ENCODE data around the gene TMEM183A. TPM values are rescaled to one million over a fixed set of nuclear protein-coding genes. Genes with fewer than 3 reads are reported as not detected.
A peak's percentile ranks its signal among the peaks of the same experiment; 100 is the strongest.

TMEM183A gene
- total RNA-seq, 1 donor, result 74.1 TPM

DNA sequence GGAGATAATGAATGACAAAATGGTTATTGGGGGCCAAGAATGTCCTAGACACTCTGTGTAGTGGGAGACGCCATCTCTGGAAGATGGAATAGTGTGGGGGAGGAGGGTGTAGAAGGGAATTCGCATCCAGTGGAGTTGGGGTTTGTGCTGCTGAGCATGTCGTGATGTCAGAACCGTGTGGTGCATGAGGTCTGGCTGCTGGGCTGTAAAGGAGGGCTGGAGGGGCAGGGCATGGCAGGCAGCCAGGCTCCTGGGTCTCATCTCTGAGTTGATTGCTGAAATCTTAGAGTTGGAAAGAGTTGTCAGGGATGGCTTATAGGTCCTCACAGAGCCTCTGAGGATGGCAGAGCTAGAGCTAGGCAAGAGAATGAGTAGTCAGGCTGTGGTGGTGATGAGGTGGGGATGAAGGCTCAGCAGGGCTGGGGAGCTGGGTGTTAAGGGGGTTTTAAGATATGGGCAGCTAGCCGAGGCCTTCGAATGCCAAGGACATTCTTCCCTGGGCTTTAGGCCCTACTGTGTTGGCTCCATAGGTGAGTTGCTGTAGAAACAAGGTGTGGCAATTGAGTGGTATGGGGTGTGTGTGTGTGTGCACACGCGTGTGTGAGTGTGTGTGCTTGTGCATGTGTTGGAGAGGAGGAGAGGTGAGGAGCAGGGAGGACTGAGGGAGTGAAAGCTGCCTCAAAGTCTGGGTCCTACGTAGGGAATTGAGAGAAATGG is 21.1 kb downstream of the TMEM183A start:
- DNase-seq (ENCODE audit: low read depth in 2 of 3, low spot score in 2 of 3), result no peak

GRCh38 chr1:203028784-203029553 is 21.8 kb downstream of the TMEM183A start:
- no peak for DNase-seq (ENCODE audit: low read depth in 2 of 3, low spot score in 2 of 3)

- no peak for DNase-seq (ENCODE audit: low read depth in 2 of 3, low spot score in 2 of 3)
These were observed 24.3 kb downstream of the TMEM183A start for GRCh38 chr1:203031467-203031866.

GRCh38 chr1:203033287-203033686 is 26.1 kb downstream of the TMEM183A start:
- no peak for DNase-seq (ENCODE audit: low read depth in 2 of 3, low spot score in 2 of 3)

DNA sequence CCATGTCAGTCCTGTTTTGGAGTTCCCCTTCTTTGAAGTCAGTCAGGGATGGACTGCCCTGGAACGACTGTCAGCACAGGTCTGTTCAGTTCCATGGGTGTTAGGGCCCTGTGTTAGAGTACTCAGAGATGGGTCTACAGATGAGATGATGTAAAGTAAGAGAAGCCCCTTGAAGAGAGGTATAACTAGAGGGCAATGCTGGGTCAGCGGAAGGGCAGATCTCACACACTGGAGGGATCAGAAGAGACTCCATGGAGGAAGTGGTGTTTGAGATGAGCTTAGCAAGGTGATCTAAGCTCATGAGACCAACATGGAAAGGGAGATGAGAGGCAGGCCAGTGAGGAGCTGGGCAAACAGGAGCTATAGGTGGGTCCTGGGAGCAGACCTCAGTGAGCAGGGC is 26.7 kb downstream of the TMEM183A start:
- DNase-seq (ENCODE audit: low read depth in 2 of 3, low spot score in 2 of 3), result no peak

GRCh38 chr1:203034422-203035110 is 27.4 kb downstream of the TMEM183A start:
- no peak for DNase-seq (ENCODE audit: low read depth in 2 of 3, low spot score in 2 of 3)

DNA sequence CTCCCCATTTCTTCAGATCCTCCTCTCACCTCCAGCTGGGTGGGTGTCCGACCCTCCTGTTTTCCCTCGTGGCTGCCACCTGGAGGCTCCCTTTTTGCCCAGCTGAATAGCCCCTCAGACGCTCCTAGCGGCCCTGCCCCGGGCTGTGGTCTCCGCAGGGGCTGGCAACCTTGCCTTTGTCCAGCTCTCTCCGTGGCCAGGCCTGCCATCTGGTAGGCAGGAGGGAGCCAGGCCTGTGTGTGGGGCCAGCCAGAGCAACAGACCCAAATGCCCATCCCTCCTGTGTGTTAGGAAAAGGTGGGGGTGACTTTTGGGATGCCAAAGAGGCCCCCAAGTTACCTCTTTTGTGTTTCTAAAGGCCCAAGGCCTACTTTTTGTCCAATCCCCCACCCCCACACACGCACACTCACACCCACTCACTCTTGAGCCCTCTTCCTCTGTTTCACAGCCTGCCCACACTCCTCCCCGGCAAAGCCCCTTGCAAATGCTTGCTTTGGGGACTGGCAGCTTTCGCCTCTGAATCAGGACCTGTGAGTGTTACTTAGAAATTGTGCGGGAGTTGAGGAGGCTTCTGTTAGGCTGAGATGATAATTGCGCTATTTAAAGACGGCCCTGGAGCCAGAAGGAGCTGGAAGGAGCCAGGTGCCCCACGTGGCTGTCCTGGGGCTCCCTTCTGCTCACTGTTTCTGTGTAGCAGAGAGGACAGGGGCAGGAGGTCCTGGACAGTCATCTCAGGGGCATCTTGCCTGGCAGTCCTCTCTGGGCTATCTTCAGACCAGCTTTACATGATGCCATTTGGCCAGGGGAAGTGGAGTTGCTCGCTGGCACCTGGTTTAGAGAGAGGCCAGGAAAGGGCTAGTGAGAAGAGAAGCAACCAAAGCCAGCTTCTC is 28.2 kb downstream of the TMEM183A start:
- no peak for DNase-seq (ENCODE audit: low read depth in 2 of 3, low spot score in 2 of 3)

GRCh38 chr1:203036135-203036534 is 29.0 kb downstream of the TMEM183A start:
- DNase-seq (ENCODE audit: low read depth in 2 of 3, low spot score in 2 of 3), result no peak

GRCh38 chr1:203036537-203036936 is 29.4 kb downstream of the TMEM183A start:
- DNase-seq (ENCODE audit: low read depth in 2 of 3, low spot score in 2 of 3), result no peak

DNA sequence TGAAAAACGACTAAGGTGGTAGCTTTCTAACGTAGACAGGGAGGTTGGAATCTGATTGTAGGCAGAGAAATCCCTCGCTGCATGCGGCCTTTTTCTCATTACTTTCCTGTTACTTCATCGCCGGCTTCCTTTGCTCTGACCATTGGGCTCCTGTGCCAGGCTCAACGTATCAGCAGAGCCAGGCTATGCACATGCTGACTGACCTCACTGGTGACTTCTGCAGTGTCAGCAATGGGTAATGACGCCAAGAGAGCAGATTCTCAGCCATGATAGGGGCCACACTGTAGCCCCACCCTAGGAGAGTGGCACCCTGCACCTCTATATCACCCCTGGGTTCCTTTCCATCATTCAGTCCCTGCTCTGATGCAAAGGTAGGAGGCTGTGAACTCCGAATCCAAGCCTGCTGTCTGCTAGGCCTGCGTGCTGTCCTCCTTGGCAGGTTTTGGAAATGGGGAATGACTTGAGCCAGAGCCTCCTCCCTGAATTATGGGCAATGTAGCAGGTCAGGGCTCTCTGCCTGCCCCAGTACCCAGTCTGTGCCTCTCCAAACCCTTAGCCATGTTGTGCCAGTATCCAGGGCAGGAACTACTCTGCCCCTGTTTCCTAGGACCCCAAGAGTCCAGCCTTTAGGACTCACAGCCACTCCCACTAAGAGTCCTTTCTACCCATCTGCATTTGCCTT is 30.5 kb downstream of the TMEM183A start:
- DNase-seq (ENCODE audit: low read depth in 2 of 3, low spot score in 2 of 3), result no peak

DNA sequence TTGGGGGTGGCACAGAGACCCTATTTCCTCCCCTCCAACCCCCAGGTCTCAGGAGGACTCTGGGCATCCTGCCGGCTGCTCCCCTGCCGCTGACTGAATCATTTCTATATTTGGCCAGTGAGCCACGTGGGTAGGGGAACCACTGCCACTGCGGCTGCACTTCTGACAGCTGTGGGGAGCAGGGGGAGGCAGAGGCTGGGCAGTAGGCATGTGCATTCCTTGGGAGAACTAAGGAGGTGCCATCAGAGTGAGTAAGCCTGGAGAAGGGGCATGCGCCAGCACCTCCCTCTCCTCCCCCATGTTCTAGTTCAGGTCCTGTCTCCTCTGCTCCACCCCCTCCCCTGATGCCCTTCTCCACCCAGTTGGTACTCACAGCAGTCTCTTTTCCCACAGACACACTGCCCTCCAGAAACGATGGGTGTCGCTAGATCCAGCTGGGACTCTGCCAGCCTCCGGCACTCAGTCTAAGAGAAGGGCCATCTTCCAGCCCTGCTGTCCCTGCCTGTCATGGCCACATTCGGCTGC is 31.1 kb downstream of the TMEM183A start:
- DNase-seq (ENCODE audit: low read depth in 2 of 3, low spot score in 2 of 3), result peak in 1 of 3 donors; percentile 51

GRCh38 chr1:203038891-203039608 is 31.9 kb downstream of the TMEM183A start:
- peak; percentile 30 to 74 (median 52) for DNase-seq (ENCODE audit: low read depth in 2 of 3, low spot score in 2 of 3)

DNA sequence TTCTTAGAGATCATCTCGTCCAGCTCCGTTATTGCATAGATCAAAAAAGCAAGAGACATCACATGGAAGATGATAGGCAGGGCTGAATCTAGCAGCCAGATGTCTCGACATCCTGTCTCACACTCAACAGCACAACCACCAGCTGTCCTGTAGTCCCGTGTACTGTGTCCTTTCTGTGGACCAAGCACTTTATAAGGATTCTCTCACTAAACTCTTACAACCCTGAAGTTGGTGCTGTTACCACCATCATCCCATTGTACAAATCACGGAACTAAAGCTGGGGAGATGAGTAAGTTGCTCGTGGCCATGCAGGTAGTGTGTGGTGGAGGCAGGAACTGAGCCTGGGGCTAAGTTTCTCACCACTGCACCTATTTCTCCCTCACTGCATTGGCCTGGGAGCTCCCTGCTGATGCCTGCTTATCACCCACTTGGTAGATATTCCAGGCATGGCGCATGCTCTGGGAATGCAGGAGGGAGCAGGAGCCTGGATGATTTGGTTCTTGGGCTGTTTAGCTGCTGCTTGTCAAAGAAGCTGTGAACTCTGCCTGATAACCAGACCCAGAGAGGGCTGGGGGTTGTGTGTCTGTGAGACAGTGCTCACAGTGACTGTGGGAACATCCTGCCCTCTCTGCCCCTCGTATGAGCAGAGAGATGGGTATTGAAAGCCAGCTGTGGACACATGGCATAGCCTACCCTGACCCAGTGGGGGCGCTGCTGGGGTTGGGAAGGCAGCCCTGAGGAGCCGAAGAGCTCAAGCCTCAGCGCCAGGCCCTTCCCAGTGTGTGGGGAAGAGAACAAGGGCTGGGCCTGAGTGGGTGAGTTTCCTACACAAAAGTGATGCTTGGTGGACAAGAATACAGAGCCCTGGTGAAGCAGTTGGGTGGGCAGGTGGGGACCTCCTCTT is 32.7 kb downstream of the TMEM183A start:
- peak in 1 of 3 donors; percentile 25 for DNase-seq (ENCODE audit: low read depth in 2 of 3, low spot score in 2 of 3)

DNA sequence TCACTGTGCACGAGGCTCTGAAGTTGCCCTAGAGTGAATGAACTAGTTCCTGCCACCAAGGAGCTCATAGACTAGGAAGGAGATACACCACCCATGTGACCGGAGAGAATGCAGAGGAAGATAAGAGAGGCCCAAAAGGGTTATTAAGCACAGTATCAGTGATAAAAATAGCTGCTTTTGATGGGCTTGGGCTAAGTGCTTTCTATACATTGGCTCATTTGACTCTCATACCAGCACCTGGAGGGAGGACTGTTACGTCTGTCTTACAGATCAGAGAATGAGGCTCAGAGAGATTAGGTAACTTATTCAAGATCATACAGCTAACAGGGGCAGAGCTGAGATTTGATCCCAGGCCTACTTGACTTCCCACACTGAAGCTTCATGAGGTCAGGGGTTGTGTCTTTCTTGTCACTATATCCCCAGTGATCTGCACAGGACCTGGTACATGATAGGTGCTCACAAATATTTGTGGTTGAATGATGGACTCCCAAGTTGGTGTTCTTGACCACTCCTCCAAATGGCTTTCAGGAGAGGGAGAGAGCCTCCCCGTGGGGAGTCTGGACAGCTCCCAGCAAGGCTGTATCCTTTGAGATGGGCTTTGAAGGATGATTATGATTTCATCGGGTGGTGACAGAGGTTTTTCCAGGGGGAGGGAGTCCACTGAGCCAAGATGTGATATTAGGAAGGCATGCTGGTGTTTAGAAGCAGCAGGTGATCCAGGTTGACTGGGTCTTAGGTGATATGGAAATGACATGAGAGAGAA is 33.5 kb downstream of the TMEM183A start:
- DNase-seq (ENCODE audit: low read depth in 2 of 3, low spot score in 2 of 3), result peak in 2 of 3 donors; percentile 42 to 79

- no peak for DNase-seq (ENCODE audit: low read depth in 2 of 3, low spot score in 2 of 3)
These were observed 34.3 kb downstream of the TMEM183A start for GRCh38 chr1:203041351-203041932.

DNA sequence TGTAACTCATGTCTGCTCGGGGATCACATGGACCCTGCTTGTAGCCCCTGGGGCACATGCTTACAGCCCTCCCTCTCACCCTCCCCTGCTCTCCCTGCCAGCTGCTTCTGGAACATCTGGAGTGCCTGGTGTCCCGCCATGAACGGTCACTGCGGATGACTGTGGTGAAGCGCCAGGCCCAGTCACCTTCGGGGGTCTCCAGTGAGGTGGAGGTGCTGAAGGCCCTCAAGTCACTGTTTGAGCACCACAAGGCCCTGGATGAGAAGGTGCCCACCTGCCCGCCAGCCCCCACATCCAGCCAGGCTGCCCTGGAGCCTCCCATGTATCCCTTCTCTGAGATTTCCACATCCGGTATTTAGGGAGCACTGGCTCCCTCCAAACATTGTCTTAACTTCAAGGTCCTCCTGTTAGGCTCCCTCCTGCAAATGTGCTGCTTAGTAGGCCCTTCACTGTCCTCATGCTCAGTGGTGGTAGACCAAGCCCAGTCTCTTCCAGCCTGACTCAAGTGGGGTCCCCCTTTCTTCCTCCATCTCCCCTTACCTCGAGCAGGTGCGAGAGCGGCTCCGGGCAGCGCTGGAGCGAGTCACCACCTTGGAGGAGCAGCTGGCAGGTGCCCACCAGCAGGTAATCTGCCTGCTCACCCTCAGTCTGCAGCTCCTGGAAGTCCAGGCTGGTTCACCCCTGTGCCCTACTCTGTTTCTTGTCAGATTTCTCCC is 36.8 kb downstream of the TMEM183A start:
- no peak for DNase-seq (ENCODE audit: low read depth in 2 of 3, low spot score in 2 of 3)

Measured in hematopoietic multipotent progenitor cell (in vitro differentiated cells).